Measurements from ENCODE around the gene MSMB.

DNA sequence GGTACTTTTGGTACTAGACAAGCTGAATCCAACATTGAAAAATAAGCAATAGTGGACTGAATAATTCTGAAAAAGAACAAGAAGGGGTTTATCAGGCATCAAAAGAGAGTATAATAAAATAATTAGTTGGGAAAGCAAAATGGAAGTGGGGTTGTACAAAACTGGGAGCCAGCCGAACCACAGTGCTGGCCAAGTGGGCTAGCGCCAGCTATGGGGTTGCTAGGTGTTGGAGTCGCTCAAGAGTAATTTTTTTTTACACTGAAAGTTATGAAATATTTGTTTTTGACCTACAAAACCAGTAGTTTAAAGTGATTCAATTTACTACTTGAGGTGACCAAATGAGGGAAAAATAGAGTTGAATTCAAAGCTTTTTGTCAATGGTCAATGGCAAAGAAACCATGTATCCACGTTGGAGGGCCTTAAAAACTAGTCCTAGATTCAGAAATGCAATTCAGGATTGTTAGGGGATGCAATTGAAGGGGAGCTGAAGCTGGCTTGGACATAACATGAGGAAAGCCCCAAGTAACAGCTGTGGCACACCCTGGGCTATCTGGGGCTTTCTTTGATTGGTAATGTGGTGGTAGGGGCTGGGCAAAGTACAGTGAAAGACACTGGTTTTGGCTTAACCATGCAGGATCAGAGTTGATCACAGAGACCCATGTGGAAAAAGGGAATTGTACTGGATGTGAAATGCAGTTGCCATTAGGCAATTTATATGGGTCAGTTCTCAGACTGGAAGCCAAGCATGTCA is 28.3 kb upstream of the MSMB start:
- TF ChIP-seq, protein P1, sequence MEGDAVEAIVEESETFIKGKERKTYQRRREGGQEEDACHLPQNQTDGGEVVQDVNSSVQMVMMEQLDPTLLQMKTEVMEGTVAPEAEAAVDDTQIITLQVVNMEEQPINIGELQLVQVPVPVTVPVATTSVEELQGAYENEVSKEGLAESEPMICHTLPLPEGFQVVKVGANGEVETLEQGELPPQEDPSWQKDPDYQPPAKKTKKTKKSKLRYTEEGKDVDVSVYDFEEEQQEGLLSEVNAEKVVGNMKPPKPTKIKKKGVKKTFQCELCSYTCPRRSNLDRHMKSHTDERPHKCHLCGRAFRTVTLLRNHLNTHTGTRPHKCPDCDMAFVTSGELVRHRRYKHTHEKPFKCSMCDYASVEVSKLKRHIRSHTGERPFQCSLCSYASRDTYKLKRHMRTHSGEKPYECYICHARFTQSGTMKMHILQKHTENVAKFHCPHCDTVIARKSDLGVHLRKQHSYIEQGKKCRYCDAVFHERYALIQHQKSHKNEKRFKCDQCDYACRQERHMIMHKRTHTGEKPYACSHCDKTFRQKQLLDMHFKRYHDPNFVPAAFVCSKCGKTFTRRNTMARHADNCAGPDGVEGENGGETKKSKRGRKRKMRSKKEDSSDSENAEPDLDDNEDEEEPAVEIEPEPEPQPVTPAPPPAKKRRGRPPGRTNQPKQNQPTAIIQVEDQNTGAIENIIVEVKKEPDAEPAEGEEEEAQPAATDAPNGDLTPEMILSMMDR (IDR thresholded peaks at IDR 0.05; ENCODE audit: low read length) = no peak
- TF ChIP-seq EZH2 (optimal IDR thresholded peaks at IDR 0.05; ENCODE audit: low read depth, low read length) (no peak), EZH2phosphoT487 (IDR thresholded peaks at IDR 0.05; ENCODE audit: low read length) (no peak)
